HT1080 (cell line): ENCODE data around the gene RANBP1. TPM values are rescaled to one million over a fixed set of nuclear protein-coding genes. Genes with fewer than 3 reads are reported as not detected.
"Not testable (repeated sequence)": the region's sequence is repeated elsewhere in the genome, so short reads cannot be mapped to it uniquely, and the experiment has no call there.

Experiments
- DNase-seq: peaks from one replicate; pipeline ENCODE4 v3.0.0-alpha.2; 2015; ENCODE audit warnings: low read depth
- polyA plus RNA-seq, 2 experiments: library from polyadenylated mRNA; depleted of rRNA; stranded (reverse); fragments of >200 nt; gene quantifications; 2 replicates each; pipeline ENCODE4 v1.2.3, GENCODE V29; 2015
- total RNA-seq: library from RNA; depleted of rRNA; stranded (reverse); fragments of >200 nt; shearing (Covaris generic); gene quantifications from 2 replicates; pipeline ENCODE4 v1.2.3, GENCODE V29; 2014; rRNA removed

The RANBP1 gene
- total RNA-seq, result 801 and 856 TPM in 2 replicates
- polyA plus RNA-seq (2015; cell fraction: cytosol; rRNA removed), result 478 and 483 TPM in 2 replicates
- 192 and 213 TPM in 2 replicates for polyA plus RNA-seq (2015; cell fraction: nucleus; rRNA removed)

DNA sequence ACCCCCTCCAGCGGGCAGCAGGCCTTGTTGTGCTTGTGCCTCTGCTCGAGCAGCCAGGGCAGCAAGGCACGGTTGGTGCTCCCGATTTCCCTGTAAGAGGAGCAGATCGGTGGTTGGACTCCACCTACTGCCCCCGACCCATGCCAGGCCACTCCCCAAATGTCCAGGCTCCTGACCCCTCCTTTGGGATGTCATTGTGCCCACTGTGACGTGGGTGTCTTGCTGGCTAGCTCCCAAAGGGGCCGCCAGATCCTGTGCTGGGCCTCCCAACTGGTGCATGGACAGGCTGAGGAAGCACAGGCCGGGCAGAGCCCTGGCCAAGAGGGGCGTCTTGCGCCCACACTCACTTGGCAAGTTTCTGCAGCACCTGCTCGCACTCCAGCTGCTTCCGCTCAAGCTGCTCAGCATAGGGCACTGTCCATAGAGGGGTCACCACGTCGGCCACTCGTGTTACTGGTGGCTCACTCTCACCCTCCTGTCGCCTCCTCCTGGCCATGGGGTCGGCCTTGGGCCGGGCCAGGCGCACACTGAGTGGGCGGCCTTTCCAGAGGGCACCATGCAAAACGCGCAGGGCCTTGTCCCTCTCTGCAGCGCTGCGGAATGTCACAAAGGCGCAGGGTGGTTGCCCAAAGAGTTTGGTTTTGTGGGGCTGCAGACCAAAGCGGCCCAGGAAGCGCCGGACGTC lies at the start of gene RANBP1:
Gene RANBP1, plus strand, starts transcription at position 414 of the 685 bp plus-strand sequence. Its CDS starts 81 bp downstream, at position 495.
- DNase-seq, result no peak

DNA sequence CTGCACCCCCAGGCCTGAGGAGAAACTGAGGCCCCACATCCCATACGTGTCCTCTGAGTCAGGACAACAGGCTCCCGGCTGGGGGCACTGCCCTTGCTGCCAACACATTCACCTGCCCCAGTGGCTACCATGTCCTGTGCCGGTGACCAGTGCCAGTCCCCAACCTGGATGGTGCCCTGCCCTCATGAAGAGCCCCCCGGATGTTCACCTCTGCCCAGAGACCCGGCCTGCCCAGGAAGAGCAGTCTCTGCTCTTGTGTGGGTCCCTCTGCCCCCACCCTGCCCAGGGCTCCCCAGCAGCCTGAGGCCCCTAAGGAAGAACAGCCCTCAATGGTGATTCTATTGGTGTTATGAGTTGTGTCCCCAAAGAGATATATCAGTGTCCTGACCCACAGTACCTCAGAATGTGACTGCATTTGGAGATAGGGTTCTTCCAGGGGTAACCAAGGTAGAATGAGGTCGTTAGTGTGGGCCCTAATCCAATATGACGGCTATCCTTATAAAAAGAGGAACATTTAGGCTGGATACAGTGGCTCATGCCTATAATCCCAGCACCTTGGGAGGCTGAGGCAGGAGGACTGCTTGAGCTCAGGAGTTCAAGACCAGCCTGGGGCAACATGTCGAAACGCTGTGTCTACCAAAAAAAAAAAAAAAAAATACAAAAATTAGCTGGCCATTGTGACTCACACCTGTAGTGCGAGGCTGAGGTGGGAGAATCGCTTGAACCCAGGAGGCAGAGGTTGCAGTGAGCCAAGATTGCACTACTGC lies 49.1 kb upstream of the RANBP1 start:
- no peak for DNase-seq

DNA sequence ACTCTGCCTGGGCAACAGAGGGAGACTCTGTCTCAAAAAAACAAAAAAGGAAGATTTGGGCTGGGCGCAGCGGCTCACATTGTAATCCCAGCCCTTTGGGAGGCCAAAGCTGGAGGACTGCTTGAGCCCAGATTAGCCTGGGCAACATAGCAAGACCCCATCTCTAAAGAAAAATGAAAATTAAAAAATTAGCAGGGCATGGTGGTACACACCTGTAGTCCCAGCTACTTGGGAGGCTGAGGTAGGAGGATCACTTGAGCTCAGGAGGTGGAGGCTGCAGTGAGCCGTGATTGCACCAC lies 48.6 kb upstream of the RANBP1 start:
- not testable (repeated sequence) for DNase-seq

DNA sequence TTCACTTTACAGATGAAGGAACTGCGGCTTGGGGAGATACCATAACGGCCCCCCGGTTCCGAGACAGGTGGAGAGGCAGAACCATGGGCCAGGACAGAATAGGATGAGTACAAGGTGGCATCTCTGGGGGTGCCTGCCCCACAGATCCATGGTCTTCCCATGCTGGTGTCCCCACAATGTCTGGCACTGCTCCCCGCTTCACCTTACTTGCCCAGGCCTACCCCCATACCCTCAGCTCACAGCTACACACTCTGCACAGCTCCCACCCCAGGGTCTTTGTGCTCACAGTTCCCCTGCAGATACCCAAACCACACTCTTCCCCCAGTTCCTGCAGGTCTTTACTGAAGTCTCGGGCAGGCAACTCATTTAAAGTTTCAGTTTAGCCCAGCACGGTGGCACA lies 47.3 kb upstream of the RANBP1 start:
- no peak for DNase-seq

DNA sequence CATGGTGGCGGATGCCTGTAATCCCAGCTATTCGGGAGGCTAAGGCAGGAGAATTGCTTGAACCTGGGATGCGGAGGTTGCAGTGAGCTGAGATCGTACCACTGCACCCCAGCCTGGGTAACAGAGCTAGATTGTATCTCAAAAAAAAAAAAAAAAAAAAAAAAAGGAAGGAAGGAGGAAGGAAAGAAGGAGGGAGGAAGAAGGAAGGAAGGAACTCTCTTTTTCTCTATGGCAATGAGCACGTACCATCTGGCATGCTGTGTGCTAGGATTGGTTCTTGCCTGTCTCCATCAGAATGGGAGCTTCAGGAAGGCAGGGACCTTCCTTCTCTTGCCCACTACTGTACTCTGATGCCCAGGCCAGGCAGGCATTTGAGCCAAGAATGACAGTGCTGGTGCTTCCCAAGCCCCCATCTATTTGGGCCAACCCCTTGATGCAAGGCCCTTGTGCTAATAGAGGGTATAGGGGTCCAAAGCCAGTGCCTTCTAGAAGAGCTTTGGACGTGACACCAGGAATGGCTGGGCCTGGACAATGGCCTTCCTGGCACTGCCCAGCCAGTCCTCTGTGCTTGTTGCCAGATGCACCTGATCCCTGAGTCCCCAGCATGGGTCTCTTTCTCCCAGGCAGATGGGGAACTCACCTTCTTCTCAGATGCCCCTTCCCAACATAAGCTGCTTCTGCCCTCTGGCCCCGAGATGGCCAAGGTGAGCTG lies 46.4 kb upstream of the RANBP1 start:
- no peak for DNase-seq

DNA sequence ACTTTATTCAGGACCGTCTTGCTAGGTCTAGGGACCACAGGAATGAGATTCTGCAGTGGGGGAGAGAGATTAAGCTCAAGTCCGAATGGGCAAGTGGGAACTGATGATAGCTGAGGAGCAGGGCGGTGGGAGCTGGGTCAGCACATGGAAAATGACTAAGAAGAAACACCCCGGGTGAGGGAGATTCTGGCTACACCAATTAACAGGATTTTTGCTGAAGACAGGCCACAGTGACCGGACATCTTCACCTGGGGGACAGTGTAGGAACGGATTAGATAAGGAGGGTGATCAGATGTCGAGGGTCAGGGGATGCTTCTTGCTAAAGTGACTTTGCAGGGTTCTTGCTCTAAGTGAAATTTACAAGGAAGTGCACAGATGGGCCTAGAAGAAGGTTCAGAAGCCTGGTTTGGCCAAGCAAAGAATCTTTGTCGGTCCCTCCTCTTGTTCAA lies 44.4 kb upstream of the RANBP1 start:
- no peak for DNase-seq

- DNase-seq, result no peak
Observed at GRCh38 chr22:20076627-20077172, 39.2 kb upstream of the RANBP1 start.

DNA sequence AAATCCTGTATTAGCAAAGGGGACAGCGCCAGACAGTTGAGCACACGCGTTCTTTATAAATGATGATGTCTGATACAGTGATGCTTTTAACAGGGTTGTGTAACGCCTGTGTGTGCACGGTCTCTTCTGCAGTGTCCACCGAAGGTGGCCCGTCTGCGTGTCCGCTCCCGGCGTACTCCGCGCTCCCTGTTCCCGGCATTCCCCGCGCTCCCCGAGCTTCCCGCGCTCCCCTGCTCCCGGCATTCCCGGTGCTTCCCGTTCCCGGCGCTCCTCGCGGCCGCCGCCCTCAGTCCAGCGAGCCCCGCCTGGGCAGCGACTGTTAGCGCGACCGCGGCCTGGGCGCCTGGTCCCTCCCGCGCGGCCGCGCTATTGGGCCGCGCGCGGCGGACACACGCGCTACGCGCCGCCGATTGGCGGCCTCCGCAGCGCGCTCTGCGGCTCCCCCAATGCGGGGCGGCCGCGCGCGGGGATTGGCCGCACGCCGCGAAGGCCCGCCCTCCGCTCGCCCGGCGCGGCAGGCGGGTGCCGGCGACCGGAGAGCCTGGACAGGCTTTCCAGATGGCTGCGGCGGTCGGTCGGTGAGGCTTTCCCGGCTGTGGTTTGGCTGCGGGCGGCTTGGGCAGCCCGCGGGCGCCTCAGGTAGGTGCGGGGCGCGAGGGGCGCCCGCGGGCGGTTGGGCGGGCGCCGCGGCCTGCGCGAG lies 36.0 kb upstream of the RANBP1 start, which contains the start of gene DGCR8:
Gene DGCR8, plus strand, starts transcription at position 497 of the 700 bp plus-strand sequence. CDS start 5,723 bp downstream, outside the sequence.
- peak; percentile 93 for DNase-seq

DNA sequence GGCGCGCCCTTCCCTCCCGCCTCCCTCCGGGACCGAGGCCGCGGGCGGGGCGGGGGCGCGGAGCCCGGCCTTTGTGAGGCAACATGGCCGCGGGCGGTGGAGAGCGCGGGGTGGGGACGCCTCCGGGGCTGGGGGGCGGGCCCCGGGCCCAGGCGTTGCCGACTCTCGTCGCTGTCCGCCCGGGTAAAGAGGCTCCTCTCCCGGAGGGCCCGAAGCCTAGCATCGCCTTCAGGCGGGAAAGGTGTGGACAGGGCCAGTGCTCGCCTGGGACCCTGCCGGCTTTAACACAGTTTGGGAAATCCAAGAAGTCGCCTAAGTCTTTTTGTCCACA lies 35.5 kb upstream of the RANBP1 start:
- DNase-seq, result no peak

DNA sequence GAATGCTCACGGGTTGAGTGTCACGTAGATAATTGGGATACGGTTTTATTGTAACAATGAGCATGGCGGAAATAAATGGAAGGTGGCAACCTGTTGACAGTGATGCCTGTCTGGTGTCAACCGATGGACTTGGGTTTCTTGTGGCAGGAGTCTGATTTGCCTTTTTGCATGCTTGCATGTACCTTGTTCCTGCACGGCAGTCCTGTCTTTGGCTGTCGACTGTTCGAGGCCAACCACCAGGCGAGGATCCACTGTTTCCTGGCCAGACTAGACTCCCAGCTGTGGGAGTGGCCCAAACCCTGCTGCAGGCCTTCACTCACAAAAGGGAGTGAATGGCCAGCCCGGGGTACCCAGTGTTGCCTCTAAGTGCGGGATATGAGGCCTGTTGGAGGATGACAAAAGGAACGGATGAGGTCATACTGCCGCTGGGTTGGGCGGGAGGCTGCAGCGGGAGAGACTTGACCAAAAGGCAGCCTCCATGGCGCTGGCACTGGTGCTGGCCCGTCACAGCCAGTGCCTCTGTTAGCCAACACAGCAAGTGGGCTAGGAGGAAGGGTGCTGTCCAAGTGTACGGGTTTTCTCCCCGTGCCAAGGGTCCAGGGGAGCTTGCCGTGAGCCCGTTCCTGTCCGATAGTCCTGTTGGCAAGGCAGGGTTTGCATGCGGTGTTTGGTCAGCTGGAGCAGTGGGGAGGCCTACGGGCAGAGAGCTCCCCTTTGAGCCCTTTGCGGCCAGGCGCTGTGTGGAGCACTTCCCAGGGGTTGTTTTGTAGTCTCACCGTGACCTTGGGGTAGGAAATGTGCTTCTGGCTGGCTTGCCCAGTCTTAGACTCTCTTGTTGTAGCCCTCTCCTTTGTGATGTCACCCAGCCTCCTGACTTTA lies 34.9 kb upstream of the RANBP1 start:
- peak; percentile 51 for DNase-seq

DNA sequence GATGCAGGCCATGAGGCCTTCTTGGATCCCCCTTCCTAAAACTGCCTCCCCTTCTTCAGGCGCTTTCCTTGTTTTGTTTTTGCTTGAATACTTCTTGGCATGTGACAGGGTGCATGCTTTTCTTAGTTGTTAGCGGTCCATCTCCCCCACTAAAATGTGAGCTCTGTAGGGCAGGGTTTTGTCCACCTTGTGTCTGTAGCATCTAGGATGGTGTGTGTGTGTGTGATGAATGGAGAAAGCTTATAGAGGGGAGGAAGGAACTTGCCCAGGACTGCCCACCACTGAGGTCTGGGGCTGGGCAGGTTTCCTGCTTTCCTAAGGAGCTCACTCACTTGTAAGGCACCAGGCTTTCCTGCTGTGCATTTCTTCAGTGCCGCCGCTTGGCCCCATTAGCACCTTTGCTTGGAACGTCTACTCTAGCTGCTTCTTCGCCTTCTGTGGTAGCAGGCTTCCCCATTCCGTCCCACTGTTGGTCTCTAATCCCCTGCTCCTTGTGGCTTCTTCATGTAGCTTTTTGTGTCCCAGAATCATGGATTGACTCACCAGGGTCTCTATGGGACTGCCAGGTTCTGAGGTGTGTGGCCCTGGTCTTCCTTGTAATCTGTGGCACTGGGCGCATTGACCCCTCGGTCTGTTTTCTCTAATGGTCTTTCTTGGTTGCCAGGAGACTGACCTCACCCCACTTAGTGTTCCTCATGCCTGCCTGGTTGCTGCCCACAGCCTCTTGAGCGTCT lies 32.6 kb upstream of the RANBP1 start:
- no peak for DNase-seq

GRCh38 chr22:20083891-20084546 lies 31.9 kb upstream of the RANBP1 start:
- no peak for DNase-seq

GRCh38 chr22:20084547-20085413 lies 31.1 kb upstream of the RANBP1 start:
- DNase-seq, result no peak

DNA sequence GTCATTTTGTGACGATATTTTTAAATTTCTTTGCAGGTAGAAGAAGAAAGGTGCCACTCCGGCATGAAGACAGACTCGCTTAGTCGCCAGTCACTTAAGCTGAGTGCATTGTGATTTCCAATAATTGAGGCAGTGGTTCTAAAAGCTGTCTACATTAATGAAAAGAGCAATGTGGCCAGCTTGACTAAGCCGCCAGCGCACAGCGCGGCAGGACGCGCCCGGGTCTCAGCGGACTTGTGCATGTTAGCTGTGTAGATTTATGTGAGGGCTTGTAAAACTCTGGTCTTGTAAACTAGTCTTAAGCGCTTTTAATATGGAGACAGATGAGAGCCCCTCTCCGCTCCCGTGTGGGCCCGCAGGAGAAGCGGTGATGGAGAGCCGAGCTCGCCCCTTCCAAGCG lies 30.3 kb upstream of the RANBP1 start:
- no peak for DNase-seq

DNA sequence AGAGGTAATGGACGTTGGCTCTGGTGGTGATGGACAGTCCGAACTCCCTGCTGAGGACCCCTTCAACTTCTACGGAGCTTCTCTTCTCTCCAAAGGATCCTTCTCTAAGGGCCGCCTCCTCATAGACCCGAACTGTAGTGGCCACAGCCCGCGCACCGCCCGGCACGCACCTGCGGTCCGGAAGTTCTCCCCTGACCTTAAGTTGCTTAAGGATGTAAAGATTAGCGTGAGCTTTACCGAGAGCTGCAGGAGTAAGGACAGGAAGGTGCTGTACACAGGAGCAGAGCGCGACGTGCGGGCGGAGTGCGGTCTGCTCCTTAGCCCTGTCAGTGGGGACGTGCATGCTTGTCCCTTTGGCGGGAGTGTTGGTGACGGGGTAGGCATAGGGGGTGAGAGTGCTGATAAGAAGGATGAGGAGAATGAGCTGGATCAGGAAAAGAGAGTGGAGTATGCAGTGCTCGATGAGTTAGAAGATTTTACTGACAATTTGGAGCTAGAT lies 29.8 kb upstream of the RANBP1 start:
- DNase-seq, result no peak

DNA sequence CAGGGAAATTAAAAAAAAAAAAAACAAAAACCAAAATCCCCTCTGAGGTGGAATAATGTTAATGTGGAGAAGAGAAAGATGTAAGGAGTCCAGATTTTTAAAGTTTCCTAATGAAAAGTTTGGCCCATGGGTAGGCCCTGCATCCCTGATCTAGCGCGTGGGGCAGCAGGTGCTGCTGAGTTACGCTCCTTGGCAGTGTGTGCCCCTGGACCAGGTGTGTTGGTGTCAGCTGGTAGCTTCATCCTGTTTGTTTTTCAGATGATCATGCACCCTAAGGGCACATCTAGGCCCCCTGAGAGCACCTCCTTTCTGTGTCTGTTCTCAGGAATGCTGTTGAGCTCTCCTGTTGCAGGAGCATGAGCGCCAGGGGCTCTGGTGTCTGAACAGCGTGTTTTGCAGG lies 29.1 kb upstream of the RANBP1 start:
- no peak for DNase-seq
